WTC11 (cell line): ENCODE results near the gene FRMD6.

Experiments
- CTCF ChIP-seq: fragments of 200-600 bp; IDR thresholded peaks from 2 replicates; pipeline ENCODE4 v1.8.0; 2022; ENCODE audit warnings: antibody characterized with exemption
- TEAD4 ChIP-seq: sonication (generic); formaldehyde crosslinking; IDR thresholded peaks from 2 replicates; pipeline ENCODE4 v1.8.0; 2022; ENCODE audit warnings: mild to moderate bottlenecking, missing genetic modification reagents
- TF ChIP-seq, protein P1 (sequence below): sonication (generic); formaldehyde crosslinking; IDR thresholded peaks from 2 replicates; pipeline ENCODE4 v1.8.1; 2023; ENCODE audit warnings: mild to moderate bottlenecking, missing genetic modification reagents, moderate library complexity

DNA sequence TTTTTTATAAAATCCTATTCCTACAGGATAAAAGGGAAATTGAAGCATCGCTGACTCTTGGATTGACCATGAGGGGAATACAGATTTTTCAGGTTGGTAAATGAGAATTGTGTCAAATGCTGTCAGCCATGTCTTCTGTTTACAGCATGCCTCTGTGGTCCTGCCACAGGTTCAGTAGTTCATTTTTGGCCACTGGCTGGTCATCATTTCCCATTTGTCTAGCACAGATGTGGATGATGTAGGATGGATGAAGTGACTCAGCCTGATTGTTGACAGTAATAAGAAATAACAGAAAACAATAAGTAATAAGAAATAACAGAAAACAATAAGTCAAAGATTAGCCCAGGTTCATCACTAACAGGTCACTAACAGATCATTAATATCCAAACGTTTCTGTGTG is 59.8 kb downstream of the FRMD6 start:
- TF ChIP-seq TEAD4 (CRISPR knock-in tag) (no peak), CTCF (no peak)
- TF ChIP-seq, protein P1, sequence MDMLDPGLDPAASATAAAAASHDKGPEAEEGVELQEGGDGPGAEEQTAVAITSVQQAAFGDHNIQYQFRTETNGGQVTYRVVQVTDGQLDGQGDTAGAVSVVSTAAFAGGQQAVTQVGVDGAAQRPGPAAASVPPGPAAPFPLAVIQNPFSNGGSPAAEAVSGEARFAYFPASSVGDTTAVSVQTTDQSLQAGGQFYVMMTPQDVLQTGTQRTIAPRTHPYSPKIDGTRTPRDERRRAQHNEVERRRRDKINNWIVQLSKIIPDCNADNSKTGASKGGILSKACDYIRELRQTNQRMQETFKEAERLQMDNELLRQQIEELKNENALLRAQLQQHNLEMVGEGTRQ (CRISPR knock-in tag), result no peak
